ENCODE measurements around the gene RABL6.
A peak's percentile ranks its signal among the peaks of the same experiment; 100 is the strongest.
"Not testable (repeated sequence)": the region's sequence is repeated elsewhere in the genome, so short reads cannot be mapped to it uniquely, and the experiment has no call there.

RABL6 gene

GRCh38 chr9:136796238-136796774 lies 11.4 kb upstream of the RABL6 start, which contains the start of gene CCDC183:
Gene CCDC183 (plus strand): TSS chr9:136796338. CDS start chr9:136796398, 60 bp downstream.
- DNase-seq: no peak

GRCh38 chr9:136796775-136797347 lies 10.9 kb upstream of the RABL6 start:
- DNase-seq: not testable (repeated sequence)

GRCh38 chr9:136798708-136799078 lies 9.1 kb upstream of the RABL6 start:
- no peak for DNase-seq

- DNase-seq: no peak
Measured at GRCh38 chr9:136799079-136799853, 8.5 kb upstream of the RABL6 start.

GRCh38 chr9:136799854-136800657 lies 7.7 kb upstream of the RABL6 start:
- peak; percentile 87 for DNase-seq

GRCh38 chr9:136802321-136802720 lies 5.4 kb upstream of the RABL6 start:
- DNase-seq: no peak

- not testable (repeated sequence) for DNase-seq
Measured at GRCh38 chr9:136803009-136803550, 4.7 kb upstream of the RABL6 start.

GRCh38 chr9:136803551-136804508 lies 3.9 kb upstream of the RABL6 start:
- DNase-seq: no peak

- no peak for DNase-seq
Measured at GRCh38 chr9:136804509-136805206, 3.1 kb upstream of the RABL6 start.

GRCh38 chr9:136805207-136805740 lies 2.5 kb upstream of the RABL6 start:
- no peak for DNase-seq

- DNase-seq: no peak
Measured at GRCh38 chr9:136806067-136806466, 1.7 kb upstream of the RABL6 start.

- DNase-seq: no peak
Measured at GRCh38 chr9:136806631-136807201, 1.0 kb upstream of the RABL6 start.

- peak; percentile 48 to 50 for DNase-seq
Measured at GRCh38 chr9:136808075-136808805, 492 bp downstream of the RABL6 start.

GRCh38 chr9:136808806-136809158 lies 1.0 kb downstream of the RABL6 start:
- DNase-seq: no peak

- DNase-seq: no peak
Measured at GRCh38 chr9:136814725-136815421, 7.1 kb downstream of the RABL6 start.

GRCh38 chr9:136815422-136815782 lies 7.7 kb downstream of the RABL6 start:
- DNase-seq: no peak

GRCh38 chr9:136820971-136821825 lies 13.4 kb downstream of the RABL6 start:
- DNase-seq: no peak

GRCh38 chr9:136821826-136822544 lies 14.2 kb downstream of the RABL6 start:
- DNase-seq: no peak
